Thoracic aorta (tissue), 2 donors: ENCODE results near the gene MROH2A. TPM values are rescaled to one million over a fixed set of nuclear protein-coding genes. Genes with fewer than 3 reads are reported as not detected.

Experiments used
- ATAC-seq: fragments of 150-250 bp; one replicate; pipeline ENCODE4 v1.8.0; 2017; ENCODE audit warnings: low read depth; ENCODE audit not compliant: insufficient number of reproducible peaks, low FRiP score
- DNase-seq: peaks from one replicate; pipeline ENCODE4 v3.0.0-alpha.2; 2020; ENCODE audit warnings: low spot score
- H3K27ac ChIP-seq, 2 donors: fragments of 200-600 bp; sonication (generic); 1 replicate in 1 of 2; 2 replicates in 1 of 2; pipeline ENCODE4 v1.5.1; 2016; ENCODE audit warnings: mild to moderate bottlenecking in 2 of 2, moderate library complexity in 2 of 2
- H3K27me3 ChIP-seq: fragments of 200-600 bp; sonication (generic); replicated peaks from 2 replicates; pipeline ENCODE4 v1.6.0; 2016; ENCODE audit warnings: mild to moderate bottlenecking; ENCODE audit not compliant: insufficient read depth
- H3K36me3 ChIP-seq: fragments of 200-600 bp; sonication (generic); one replicate; pipeline ENCODE4 v1.5.1; 2016
- H3K4me1 ChIP-seq, 2 donors: fragments of 200-600 bp; sonication (generic); 1 replicate in 1 of 2; 2 replicates in 1 of 2; pipeline versions ENCODE4 v1.5.1 to v1.6.0; 2016; ENCODE audit warnings: low read depth in 2 of 2, mild to moderate bottlenecking in 1 of 2; ENCODE audit not compliant: control insufficient read depth in 1 of 2
- H3K4me3 ChIP-seq: fragments of 200-600 bp; sonication (generic); 2 replicates; pipeline ENCODE4 v1.5.1; 2016; ENCODE audit warnings: mild to moderate bottlenecking
- H3K9me3 ChIP-seq: fragments of 200-600 bp; sonication (generic); 2 replicates; pipeline ENCODE4 v1.5.1; 2016
- total RNA-seq, 2 donors: library from RNA; depleted of rRNA; stranded (reverse); fragments of >200 nt; gene quantifications; one replicate each; pipeline versions ENCODE4 v1.1.0 to v1.2.3, GENCODE V29; 2016
- TF ChIP-seq, protein P1 (sequence below): fragments of 200-600 bp; sonication (generic); IDR thresholded peaks from one replicate; pipeline ENCODE4 v1.5.1; 2019; ENCODE audit warnings: antibody characterized with exemption

Gene MROH2A
- total RNA-seq, 2 donors from 2014 or later = not detected

- no peaks in the 10 kb centered on the region for H3K36me3 ChIP-seq
- H3K27me3 ChIP-seq = no peaks in the 10 kb centered on the region
- TF ChIP-seq, protein P1, sequence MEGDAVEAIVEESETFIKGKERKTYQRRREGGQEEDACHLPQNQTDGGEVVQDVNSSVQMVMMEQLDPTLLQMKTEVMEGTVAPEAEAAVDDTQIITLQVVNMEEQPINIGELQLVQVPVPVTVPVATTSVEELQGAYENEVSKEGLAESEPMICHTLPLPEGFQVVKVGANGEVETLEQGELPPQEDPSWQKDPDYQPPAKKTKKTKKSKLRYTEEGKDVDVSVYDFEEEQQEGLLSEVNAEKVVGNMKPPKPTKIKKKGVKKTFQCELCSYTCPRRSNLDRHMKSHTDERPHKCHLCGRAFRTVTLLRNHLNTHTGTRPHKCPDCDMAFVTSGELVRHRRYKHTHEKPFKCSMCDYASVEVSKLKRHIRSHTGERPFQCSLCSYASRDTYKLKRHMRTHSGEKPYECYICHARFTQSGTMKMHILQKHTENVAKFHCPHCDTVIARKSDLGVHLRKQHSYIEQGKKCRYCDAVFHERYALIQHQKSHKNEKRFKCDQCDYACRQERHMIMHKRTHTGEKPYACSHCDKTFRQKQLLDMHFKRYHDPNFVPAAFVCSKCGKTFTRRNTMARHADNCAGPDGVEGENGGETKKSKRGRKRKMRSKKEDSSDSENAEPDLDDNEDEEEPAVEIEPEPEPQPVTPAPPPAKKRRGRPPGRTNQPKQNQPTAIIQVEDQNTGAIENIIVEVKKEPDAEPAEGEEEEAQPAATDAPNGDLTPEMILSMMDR = no peak
- H3K27ac ChIP-seq = no peak overlapping the region
- no peaks in the 10 kb centered on the region for H3K4me1 ChIP-seq
- no peak overlapping the region for H3K4me3 ChIP-seq
- DNase-seq (no peak), ATAC-seq (no peak)
- H3K9me3 ChIP-seq = no peaks in the 10 kb centered on the region
Measured at GRCh38 chr2:233835230-233836186, 57.4 kb downstream of the MROH2A start.

DNA sequence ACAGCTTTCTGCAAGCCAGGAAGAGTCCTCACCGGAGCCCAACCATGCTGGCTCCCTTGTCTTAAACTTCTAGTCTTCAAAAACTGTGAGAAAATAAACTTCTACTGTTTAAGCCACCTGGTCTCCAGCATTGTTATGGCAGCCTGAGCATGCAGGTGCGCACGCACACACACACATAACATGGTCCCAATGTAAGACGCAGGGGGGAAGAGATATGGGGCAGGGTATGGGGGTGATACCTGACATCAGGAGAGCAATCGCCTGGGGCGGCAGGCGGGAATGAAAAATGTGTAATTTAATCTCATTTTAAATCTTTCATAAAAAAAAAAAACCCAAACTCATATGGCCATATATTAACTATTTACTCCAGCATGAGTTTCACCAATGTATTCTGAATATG lies 58.2 kb downstream of the MROH2A start:
- no peaks in the 10 kb centered on the region for H3K36me3 ChIP-seq
- H3K27me3 ChIP-seq = no peaks in the 10 kb centered on the region
- DNase-seq (no peak), ATAC-seq (no peak)
- no peaks in the 10 kb centered on the region for H3K9me3 ChIP-seq
- H3K27ac ChIP-seq = no peak overlapping the region
- TF ChIP-seq, protein P1 = no peak
- H3K4me3 ChIP-seq = no peak overlapping the region
- H3K4me1 ChIP-seq = no peaks in the 10 kb centered on the region

- H3K27me3 ChIP-seq = no peaks in the 10 kb centered on the region
- H3K27ac ChIP-seq = no peak overlapping the region
- no peak overlapping the region for H3K4me3 ChIP-seq
- no peaks in the 10 kb centered on the region for H3K4me1 ChIP-seq
- H3K9me3 ChIP-seq = no peaks in the 10 kb centered on the region
- ATAC-seq (no peak), DNase-seq (no peak)
- H3K36me3 ChIP-seq = no peaks in the 10 kb centered on the region
- TF ChIP-seq, protein P1 = no peak
Measured at GRCh38 chr2:233837694-233838229, 59.6 kb downstream of the MROH2A start.

GRCh38 chr2:233838251-233838650 lies 60.1 kb downstream of the MROH2A start:
- ATAC-seq = no peak
- TF ChIP-seq, protein P1 = no peak
- Histone ChIP-seq H3K9me3 (no peaks in the 10 kb centered on the region), H3K27ac (no peak overlapping the region), H3K27me3 (no peaks in the 10 kb centered on the region), H3K4me3 (no peak overlapping the region), H3K36me3 (no peaks in the 10 kb centered on the region), H3K4me1 (no peaks in the 10 kb centered on the region)
- DNase-seq = no peak

GRCh38 chr2:233838726-233839446 lies 60.8 kb downstream of the MROH2A start:
- no peaks in the 10 kb centered on the region for H3K4me1 ChIP-seq
- no peaks in the 10 kb centered on the region for H3K9me3 ChIP-seq
- no peaks in the 10 kb centered on the region for H3K27me3 ChIP-seq
- DNase-seq (no peak), ATAC-seq (no peak)
- no peak overlapping the region for H3K27ac ChIP-seq
- TF ChIP-seq, protein P1 = no peak
- H3K4me3 ChIP-seq = no peak overlapping the region
- no peaks in the 10 kb centered on the region for H3K36me3 ChIP-seq
